ENCODE data around the gene MARK1.

DNA sequence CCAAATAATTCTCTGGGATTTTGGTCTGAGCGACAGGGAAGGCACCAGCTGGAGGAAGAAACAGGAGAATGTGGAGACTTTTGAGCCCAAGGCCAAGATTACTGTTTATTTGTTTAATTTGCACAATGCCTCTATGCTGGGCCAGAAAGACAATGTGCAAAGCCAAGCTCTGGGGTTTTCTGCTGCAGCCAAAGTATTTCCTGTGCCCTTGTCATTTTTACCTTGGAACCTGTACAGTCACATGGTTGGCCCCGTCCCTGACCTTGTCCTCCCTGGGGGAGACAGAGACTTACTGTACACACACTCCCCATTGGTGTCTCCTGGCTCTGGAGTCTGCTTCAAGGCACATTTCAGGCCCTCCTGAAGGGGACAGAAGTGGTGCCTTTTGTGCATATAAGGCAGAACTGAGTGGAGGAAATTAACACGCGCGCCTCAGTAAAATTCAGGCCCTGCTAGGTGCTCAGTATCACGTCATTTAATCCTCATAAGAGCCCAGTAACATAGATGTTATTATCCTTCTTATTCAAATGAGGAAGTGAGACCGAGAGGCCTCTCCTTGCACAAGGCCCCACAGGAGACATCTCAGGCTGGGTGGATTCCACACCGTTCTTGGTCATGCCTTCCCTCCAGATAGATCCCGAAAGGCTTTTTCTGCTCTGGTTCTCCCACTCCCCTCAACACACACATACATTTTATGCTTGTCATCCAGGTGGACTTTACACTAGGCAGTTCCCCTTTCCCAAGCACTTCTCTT lies 183.3 kb downstream of the MARK1 start:
- TF ChIP-seq, protein P1, sequence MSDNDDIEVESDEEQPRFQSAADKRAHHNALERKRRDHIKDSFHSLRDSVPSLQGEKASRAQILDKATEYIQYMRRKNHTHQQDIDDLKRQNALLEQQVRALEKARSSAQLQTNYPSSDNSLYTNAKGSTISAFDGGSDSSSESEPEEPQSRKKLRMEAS (IDR thresholded peaks at IDR 0.05): no peak
- TF ChIP-seq EP300 (IDR thresholded peaks at IDR 0.05; ENCODE audit: borderline replicate concordance): no peak

All from Ishikawa (cell line).